ENCODE data around the gene SPOCK1. TPM values are rescaled to one million over a fixed set of nuclear protein-coding genes. Genes with fewer than 3 reads are reported as not detected.

Gene SPOCK1
- total and polyA plus RNA-seq, 9 of the 15 experiments (the other 6 are each of a cell fraction or from before 2014, with no cell fraction given) = 0.01 to 0.35 (median 0.04) TPM; not detected in 6

DNA sequence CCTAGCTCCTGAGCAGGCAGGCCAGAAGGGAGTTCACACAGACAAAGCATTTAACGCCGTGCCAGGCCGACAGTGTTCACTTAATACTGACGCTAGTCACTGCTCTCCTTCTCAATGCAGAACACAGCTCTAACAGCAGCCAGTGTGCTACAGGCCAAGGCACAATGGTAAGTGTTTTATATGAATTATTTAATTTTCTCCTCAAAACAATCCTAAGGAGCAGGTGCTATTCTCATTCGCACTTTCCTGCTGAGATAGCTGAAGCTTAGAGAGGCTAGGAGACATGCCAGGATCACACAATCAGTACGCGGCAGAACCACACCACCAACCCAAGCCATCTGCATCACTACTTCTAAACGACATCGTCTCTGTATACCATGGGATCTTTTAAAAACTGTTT lies 170.7 kb downstream of the SPOCK1 start:
- H4K20me1 ChIP-seq (replicated peaks; ENCODE audit: control insufficient read depth, insufficient read depth, low read length) = no peaks in the 10 kb centered on the region
- H3K9me3 ChIP-seq (replicated peaks; ENCODE audit: control insufficient read depth, insufficient read depth, low read depth, low read length) = no peaks in the 10 kb centered on the region
- intact Hi-C loops (cut with micrococcal nuclease) (no loop called here), in situ Hi-C loops (cut with MboI) (no loop called here)
- ChIA-PET CTCF (ENCODE audit: low intra/inter-chr PET ratio) (interaction anchor here (0.6 kb wide), 1 partner anchor 18 kb away, joined by 3 read pairs; no protein-coding TSS in a partner anchor), POLR2A (no interaction called here)
- H3K4me3 ChIP-seq = no peak overlapping the region
- no peak for ATAC-seq
- H3K4me1 ChIP-seq (replicated peaks in 1 of 2; ENCODE audit: control insufficient read depth in 2 of 2, insufficient read depth in 2 of 2, low read length in 2 of 2) = no peaks in the 10 kb centered on the region
- FAIRE-seq = no peak
- WGBS (ENCODE audit: insufficient coverage, low coverage, missing lambda C conversion rate) = 16% methylated on average over 9 of the region's 9 CpGs
- no peaks in the 10 kb centered on the region for H3K79me2 ChIP-seq (ENCODE audit: control insufficient read depth, insufficient read depth, low read length)
- no peak overlapping the region for H3K9ac ChIP-seq (ENCODE audit: insufficient read depth in 1 of 2, low read depth in 2 of 2, low read length in 2 of 2)
- TF ChIP-seq, protein P1, sequence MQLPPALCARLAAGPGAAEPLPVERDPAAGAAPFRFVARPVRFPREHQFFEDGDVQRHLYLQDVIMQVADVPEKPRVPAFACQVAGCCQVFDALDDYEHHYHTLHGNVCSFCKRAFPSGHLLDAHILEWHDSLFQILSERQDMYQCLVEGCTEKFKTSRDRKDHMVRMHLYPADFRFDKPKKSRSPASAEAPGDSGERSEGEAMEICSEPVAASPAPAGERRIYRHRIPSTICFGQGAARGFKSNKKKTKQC (CRISPR knock-in tag; IDR thresholded peaks at IDR 0.05) = no peak
- TF ChIP-seq, protein P2, sequence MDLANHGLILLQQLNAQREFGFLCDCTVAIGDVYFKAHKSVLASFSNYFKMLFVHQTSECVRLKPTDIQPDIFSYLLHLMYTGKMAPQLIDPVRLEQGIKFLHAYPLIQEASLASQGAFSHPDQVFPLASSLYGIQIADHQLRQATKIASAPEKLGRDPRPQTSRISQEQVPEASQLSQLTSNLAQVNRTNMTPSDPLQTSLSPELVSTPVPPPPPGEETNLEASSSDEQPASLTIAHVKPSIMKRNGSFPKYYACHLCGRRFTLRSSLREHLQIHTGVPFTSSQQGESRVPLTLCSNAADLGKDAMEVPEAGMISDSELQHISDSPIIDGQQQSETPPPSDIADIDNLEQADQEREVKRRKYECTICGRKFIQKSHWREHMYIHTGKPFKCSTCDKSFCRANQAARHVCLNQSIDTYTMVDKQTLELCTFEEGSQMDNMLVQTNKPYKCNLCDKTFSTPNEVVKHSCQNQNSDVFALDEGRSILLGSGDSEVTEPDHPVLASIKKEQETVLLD (IDR thresholded peaks at IDR 0.05) = no peak
- TF ChIP-seq SOX6 (IDR thresholded peaks at IDR 0.05) (no peak), DNMT1 (IDR thresholded peaks at IDR 0.05) (no peak), ZNF121 (CRISPR knock-in tag; conservative IDR thresholded peaks at IDR 0.05) (no peak), MED1 (CRISPR knock-in tag; IDR thresholded peaks at IDR 0.05; ENCODE audit: borderline replicate concordance) (no peak), NCOA2 (IDR thresholded peaks at IDR 0.05; ENCODE audit: partially characterized antibody in 2 of 2) (no peak), KLF13 (tag; IDR thresholded peaks at IDR 0.05; ENCODE audit: borderline replicate concordance, low read depth) (no peak), KHSRP (IDR thresholded peaks at IDR 0.05) (no peak), RBBP5 (IDR thresholded peaks at IDR 0.05; ENCODE audit: borderline replicate concordance, insufficient read depth, low read length, poor library complexity, severe bottlenecking) (no peak), ESRRB (CRISPR knock-in tag; IDR thresholded peaks at IDR 0.05; ENCODE audit: borderline replicate concordance) (no peak), ZNF561 (CRISPR knock-in tag; conservative IDR thresholded peaks at IDR 0.05) (no peak), CTBP1 (IDR thresholded peaks at IDR 0.05; ENCODE audit: borderline replicate concordance) (no peak), PYGO2 (tag; IDR thresholded peaks at IDR 0.05) (no peak), NCOA4 (IDR thresholded peaks at IDR 0.05; ENCODE audit: partially characterized antibody) (no peak), CEBPZ (IDR thresholded peaks at IDR 0.05; ENCODE audit: borderline replicate concordance, low read depth, low read length) (no peak)
- TF ChIP-seq, protein P3, sequence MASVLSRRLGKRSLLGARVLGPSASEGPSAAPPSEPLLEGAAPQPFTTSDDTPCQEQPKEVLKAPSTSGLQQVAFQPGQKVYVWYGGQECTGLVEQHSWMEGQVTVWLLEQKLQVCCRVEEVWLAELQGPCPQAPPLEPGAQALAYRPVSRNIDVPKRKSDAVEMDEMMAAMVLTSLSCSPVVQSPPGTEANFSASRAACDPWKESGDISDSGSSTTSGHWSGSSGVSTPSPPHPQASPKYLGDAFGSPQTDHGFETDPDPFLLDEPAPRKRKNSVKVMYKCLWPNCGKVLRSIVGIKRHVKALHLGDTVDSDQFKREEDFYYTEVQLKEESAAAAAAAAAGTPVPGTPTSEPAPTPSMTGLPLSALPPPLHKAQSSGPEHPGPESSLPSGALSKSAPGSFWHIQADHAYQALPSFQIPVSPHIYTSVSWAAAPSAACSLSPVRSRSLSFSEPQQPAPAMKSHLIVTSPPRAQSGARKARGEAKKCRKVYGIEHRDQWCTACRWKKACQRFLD (CRISPR knock-in tag; IDR thresholded peaks at IDR 0.05) = no peak
- no peaks in the 10 kb centered on the region for H3K36me3 ChIP-seq (ENCODE audit: control insufficient read depth, insufficient read depth, low read length)
- no peak overlapping the region for H3K27ac ChIP-seq (ENCODE audit: extremely low read depth, low read depth, low read length)
- H3K4me2 ChIP-seq (ENCODE audit: insufficient read depth, low read length) = no peak overlapping the region
- H3K27me3 ChIP-seq (ENCODE audit: control insufficient read depth in 2 of 2, insufficient read depth in 2 of 2, low read length in 2 of 2) = no peaks in the 10 kb centered on the region
- H2AFZ ChIP-seq (ENCODE audit: low read depth, low read length) = no peak overlapping the region
- DNase-seq (ENCODE audit: extremely low read depth in 1 of 4, low spot score in 3 of 4) = no peak
- no peaks in the 10 kb centered on the region for H3K9me1 ChIP-seq (ENCODE audit: control insufficient read depth, insufficient read depth, low read length)
- no TSS peak for BruUV-seq (replicated peaks)
